ENCODE measurements around the gene TMA7B.

The TMA7B gene

DNA sequence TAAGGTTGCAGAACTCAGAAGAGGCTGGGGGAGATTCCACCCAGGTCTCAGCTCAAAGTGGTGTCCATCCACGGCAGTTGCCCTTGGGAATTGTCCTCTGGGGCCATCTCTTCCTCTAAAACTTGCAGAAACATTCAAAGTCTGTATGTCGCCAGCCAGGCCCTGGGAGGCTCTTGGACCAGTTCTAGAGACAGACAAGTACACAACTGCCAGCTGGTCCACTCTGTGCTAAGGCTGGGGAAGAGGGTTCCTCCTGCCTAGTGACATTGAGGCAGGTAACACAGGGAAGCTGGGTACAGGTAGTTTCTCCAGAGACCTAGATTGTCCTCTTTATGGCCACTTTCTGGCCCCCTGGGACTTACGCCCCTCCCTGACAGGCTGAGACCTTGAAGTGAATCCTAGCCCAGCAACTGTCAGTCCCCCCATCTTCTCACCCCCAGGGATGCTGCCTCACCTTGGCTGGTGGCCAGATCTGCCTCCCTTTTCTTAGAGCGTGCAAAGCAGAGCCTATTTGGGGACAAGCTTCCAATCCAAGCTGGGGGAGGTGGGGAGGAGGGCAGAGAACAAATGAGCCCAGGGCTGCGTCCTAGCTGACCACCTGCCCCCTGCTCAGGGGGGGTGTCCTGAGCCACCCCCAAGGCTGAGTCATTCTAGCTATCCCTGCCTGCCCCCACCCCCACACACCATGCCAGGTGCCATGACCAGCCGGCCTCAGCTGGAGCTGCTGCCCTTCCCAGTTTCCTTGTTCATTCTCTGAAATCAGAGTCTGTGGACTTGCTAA lies 42.9 kb downstream of the TMA7B start:
- TF ChIP-seq GATA3 (IDR thresholded peaks at IDR 0.05; ENCODE audit: low read depth, low read length) (no peak), GATA2 (IDR thresholded peaks at IDR 0.05; ENCODE audit: low read depth, low read length) (no peak)

DNA sequence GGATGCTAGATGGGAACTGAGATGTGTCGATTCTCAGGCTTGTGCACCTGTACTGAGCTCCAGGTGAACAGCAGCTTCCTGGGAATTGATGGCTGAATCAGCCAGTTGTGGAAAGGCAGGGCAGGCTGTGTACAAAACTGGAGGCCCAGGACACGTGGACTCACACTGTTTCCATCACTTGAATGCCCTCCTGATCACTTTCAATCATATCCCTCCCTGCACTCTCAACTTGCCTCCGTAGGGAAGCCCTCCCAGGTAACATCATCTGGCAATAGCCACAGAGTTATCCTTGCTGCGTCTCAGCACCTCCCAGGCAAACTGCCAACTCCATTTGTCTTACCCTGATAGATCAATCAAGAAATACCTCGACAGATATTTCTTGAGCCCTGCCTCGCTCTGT lies 44.6 kb downstream of the TMA7B start:
- TF ChIP-seq GATA3 (IDR thresholded peaks at IDR 0.05; ENCODE audit: low read depth, low read length), result no peak
- no peak for TF ChIP-seq GATA2 (IDR thresholded peaks at IDR 0.05; ENCODE audit: low read depth, low read length)

DNA sequence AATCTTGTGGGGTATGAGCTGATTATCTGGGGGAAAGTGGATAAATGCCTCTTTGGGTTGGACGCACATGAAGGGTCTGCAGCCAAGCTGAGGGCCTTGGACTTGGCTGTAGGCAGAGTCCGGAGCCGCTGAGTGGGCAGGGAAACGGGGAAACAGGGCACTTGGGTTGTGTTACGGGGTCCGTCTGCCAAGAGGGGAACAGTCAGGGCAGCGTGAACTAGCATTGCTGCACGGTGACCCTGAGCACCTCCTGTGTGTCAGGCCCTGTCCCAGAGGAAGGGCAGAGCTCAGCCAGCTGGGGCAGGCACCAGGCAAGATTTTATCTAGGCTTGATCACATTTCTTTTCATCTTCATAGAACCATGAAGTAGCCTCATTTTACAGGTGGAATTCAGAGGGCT lies 46.4 kb downstream of the TMA7B start:
- TF ChIP-seq GATA3 (IDR thresholded peaks at IDR 0.05; ENCODE audit: low read depth, low read length), result no peak
- TF ChIP-seq GATA2 (IDR thresholded peaks at IDR 0.05; ENCODE audit: low read depth, low read length), result no peak; the same call in 1 of the 2 replicates

DNA sequence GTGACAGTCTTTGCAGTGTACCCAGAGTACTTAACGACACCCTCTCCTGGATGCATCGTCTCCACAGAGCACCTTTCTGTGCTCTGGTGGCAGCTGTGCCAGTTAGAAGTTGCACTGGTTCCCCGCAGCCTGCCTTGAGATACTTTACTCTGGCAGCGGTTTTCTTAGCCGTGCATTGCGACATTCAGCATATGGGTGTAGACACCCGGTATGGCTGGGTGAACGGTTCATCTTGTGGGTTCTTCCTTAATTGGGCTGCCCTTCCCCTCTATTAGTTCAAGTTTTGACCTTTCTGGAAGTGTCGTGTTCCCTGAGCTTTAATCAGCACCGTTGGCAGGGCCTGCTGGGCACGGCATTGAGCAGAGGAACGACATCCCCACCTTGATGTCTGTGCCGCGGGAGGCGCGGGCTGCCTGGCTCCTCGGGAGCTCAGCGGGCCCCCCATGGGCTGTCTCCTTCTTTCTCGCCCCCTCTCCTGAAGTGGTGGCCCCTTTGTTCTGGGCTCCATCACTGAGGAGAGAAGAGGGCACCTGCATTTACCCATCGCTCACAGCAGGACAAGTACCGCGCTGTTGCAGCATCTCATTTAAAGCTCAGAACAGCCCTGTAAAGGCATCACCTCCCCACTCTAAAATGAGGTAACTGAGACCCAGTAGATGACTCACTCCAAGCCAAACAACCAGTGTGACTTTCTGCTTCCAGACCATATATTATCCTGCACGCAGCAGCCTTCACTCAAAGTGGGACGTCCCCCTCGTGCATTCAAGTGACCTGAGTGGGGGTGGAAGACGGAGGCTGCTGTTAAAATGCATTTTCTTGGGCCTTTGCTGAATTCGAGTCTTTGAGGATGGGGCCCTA lies 47.9 kb downstream of the TMA7B start:
- TF ChIP-seq GATA3 (IDR thresholded peaks at IDR 0.05; ENCODE audit: low read depth, low read length) (no peak), GATA2 (IDR thresholded peaks at IDR 0.05; ENCODE audit: low read depth, low read length) (no peak)

DNA sequence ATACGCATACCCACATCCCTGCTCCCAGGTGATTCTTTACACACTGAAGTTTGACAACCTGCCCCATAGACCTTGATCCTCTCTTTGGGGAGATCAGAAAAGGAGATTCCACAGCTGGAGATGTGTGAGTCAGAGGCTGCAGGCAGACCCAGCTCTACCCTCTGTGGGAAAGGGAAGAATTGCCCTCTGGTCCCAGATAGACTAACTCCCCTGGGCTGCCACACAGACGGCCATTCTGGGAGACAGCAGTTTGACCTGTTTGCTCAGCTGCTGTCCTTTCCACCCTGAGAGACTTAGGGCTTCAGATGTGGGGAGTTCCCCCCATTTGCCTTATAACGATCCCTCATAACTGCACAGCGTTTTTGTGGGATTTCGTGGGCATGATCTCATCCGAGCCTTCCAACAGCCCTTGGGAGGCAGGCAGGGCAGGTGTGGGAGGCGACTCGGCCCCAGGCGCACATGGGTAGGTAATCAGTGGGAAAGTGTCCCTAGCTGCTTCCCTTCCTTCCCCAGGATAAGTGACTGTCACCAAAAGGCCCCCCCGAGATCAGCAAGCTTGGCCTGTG lies 48.6 kb downstream of the TMA7B start:
- TF ChIP-seq GATA3 (IDR thresholded peaks at IDR 0.05; ENCODE audit: low read depth, low read length), result no peak

DNA sequence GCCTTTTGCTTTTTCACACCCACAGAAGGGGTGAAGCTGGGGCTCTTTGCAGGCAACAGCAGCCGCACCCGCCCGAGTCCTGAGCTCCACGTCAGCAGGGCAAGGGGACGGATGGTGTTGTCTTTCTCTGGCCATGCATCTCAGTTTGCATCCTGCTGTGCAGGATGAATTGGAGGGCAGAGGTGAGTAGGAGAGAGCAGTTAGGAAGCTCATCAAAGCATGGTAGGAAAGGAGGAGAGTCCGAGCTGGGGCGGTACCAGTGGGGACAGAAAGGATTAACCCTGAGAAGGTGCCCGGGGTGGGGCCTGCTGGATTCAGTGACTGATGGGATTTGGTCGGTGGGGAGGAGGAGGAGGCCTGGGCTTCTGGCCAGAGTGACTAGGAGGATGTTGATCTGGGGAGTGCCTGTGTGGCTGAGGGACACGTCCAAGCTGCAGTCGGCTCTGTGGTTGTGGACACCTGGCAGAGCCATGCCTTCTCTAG lies 49.1 kb downstream of the TMA7B start:
- no peak for TF ChIP-seq GATA2 (IDR thresholded peaks at IDR 0.05; ENCODE audit: low read depth, low read length)
- TF ChIP-seq GATA3 (IDR thresholded peaks at IDR 0.05; ENCODE audit: low read depth, low read length), result no peak

DNA sequence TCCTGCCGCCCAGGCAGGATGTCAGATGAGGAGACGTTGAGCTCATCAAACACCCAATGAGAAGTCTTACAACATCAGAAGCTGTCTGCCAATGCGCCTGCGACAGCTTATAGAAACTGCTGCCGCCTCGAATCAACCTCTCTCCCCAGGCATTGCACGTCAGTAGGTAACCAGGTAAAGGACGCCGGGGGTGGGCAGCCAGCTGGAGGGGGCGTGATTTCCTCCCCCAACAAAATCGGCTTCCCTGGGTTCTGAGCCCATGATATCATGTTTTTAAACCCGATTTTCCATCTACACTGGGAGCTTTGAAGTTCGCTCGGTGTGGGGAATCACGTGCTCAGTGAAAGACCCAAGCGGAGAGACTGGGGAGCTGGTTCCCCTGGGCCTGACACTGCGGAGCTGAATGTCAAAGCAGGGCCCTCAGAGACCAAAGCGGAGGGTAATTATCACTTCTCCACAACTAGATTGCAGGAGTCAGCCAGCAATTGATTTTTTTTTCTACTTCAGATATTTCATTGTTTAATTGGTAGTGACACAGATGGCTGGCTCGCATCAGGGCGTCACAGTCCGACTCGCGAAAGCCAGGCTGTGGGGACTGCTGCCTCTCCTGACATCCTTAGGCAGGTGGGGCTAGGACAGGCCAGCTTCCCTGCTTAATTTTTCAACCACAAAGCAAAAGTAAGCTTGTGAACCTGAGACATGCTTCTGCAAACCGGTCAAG lies 49.9 kb downstream of the TMA7B start:
- TF ChIP-seq GATA3 (IDR thresholded peaks at IDR 0.05; ENCODE audit: low read depth, low read length), result no peak
- TF ChIP-seq GATA2 (IDR thresholded peaks at IDR 0.05; ENCODE audit: low read depth, low read length), result no peak

DNA sequence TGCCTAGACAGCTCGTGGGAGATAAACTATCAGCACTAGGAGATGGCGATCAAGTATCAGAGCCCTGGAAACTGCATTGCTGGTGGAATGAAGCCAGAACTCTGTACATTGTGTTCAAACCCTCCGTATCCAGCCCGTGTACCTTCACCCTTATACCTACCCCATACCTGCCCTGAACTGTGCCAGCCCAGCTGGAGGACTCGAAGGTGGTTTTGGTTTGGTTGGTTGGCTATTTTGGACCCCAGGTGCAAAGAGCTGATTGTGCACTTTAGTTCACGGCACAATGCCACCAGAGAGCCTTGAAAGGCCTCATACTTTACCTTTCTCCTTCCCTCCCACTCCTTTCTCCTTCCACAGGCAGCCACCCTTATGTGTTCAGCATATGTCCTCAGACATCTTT lies 50.5 kb downstream of the TMA7B start:
- TF ChIP-seq GATA3 (IDR thresholded peaks at IDR 0.05; ENCODE audit: low read depth, low read length) (no peak), GATA2 (IDR thresholded peaks at IDR 0.05; ENCODE audit: low read depth, low read length) (no peak)

Measured in SH-SY5Y (cell line).